Left lung (tissue), 10 donors: Measurements from ENCODE around the gene SNX5. TPM values are rescaled to one million over a fixed set of nuclear protein-coding genes. Genes with fewer than 3 reads are reported as not detected.

Experiments used
- ATAC-seq: fragments of 200-7000 bp; cut with Tn5 transposase; one replicate; pipeline ENCODE4 v1.9.1; 2020; ENCODE audit warnings: moderate library complexity
- DNase-seq, 4 donors: peaks; one replicate each; pipeline ENCODE4 v3.0.0-alpha.2; 2013 to 2020
- H3K27ac ChIP-seq, 2 donors: fragments of 200-600 bp; sonication (generic) in 1 of 2; one replicate each; pipeline versions ENCODE4 v1.5.0 to v1.8.0; 2020 to 2021
- H3K27me3 ChIP-seq, 2 donors: fragments of 200-600 bp; sonication (generic) in 1 of 2; one replicate each; pipeline versions ENCODE4 v1.5.0 to v1.8.0; 2020 to 2021
- H3K36me3 ChIP-seq, 2 donors: fragments of 200-600 bp; sonication (generic) in 1 of 2; one replicate each; pipeline versions ENCODE4 v1.5.0 to v1.8.0; 2020 to 2021
- H3K4me1 ChIP-seq, 2 donors: fragments of 200-600 bp; one replicate each; pipeline ENCODE4 v1.8.0; 2021
- H3K4me3 ChIP-seq, 2 donors: fragments of 200-600 bp; sonication (generic) in 1 of 2; one replicate each; pipeline versions ENCODE4 v1.5.0 to v1.8.0; 2020 to 2021; ENCODE audit warnings: mild to moderate bottlenecking in 1 of 2
- H3K9me3 ChIP-seq, 2 donors: fragments of 200-600 bp; sonication (generic) in 1 of 2; one replicate each; pipeline versions ENCODE4 v1.5.0 to v1.8.0; 2020 to 2021
- CTCF ChIP-seq, 2 donors: fragments of 200-600 bp; sonication (generic) in 1 of 2; IDR thresholded peaks; one replicate each; pipeline versions ENCODE4 v1.5.0 to v1.8.0; 2021; ENCODE audit warnings: antibody characterized with exemption in 2 of 2
- intact Hi-C, 2 donors: fragments of 100-400 bp; cut with DNase I; formaldehyde crosslinking; loops; one replicate each; pipeline versions ENCODE4 v1.11.2 to v1.14.2; 2022
- polyA plus RNA-seq, 6 donors: library from polyadenylated mRNA; unstranded; fragments of 120-200 nt; gene quantifications; one replicate each; pipeline ENCODE4 v1.2.1, GENCODE V29; 2013; ENCODE audit not compliant: insufficient read length in 6 of 6
- total RNA-seq, 2 donors: library from RNA; stranded (reverse); fragmentation: NEBNext Ultra II Directional; extraction: Animal tissue kit (Norgen Biotek cat#: 25700); gene quantifications; one replicate each; pipeline ENCODE4 v1.2.1, GENCODE V29; 2021
- donor health status: DM: no; HTN: yes; CAD: no.
- donor health status: DM: no; HTN: no; CAD: no.

Gene SNX5
- total and polyA plus RNA-seq, 8 donors, result 82.0 to 312 (median 247) TPM

GRCh38 chr20:18003897-18004296 is 35.3 kb upstream of the SNX5 start:
- intact Hi-C loops, result no loop called here
- H3K4me1 ChIP-seq, result peaks cover 4 to 5% of the 10 kb centered on the region in 2 donors
- H3K4me3 ChIP-seq, result no peak overlapping the region
- no peaks in the 10 kb centered on the region for H3K9me3 ChIP-seq
- no peaks in the 10 kb centered on the region for H3K27me3 ChIP-seq
- DNase-seq, result no peak
- no peaks in the 10 kb centered on the region for H3K36me3 ChIP-seq
- TF ChIP-seq CTCF (IDR thresholded peaks at IDR 0.05), result no peak
- H3K27ac ChIP-seq, result no peak overlapping the region
- no peak for ATAC-seq

DNA sequence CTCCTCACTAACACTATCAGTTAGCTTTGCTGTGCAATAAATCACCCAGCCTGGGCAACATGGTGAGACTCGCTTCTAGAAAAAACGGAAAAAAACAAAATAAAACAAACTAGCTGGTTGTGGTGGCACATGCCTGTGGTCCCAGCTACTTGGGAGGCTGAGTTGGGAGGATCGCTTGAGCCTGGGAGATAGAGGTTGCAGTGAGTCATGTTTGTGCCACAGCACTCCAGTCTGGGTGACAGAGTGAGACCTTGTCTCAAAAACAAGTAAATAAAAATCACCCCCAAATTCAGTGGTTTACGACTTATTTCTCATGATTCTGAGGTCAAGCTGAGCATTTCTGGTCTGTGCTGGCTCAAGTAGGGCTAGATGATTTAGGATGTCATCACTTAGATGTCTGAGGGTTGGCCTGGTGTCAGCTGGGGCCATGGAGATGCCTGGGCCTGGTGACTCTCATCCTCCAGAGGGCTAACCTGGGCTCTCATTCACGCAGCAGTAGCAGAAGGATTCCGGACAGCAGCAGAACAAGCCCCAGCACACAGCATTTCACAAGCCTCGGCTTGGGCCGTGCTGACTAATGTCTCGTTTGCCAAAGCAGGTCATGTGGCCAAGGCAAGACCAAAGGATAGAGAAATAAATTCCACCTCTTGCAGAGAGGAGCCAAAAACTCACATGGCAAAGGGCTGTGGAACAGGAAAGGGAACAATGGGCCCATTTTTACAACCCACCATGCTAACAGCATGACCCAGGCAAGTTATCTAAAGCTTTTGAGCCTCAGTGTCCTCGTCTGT is 32.7 kb upstream of the SNX5 start:
- Histone ChIP-seq H3K27me3 (no peaks in the 10 kb centered on the region), H3K9me3 (no peaks in the 10 kb centered on the region), H3K4me3 (no peak overlapping the region), H3K27ac (no peak overlapping the region), H3K4me1 (peaks cover 0 to 7% of the 10 kb centered on the region in 2 donors), H3K36me3 (no peaks in the 10 kb centered on the region)
- no peak for TF ChIP-seq CTCF (IDR thresholded peaks at IDR 0.05)
- intact Hi-C loops, result no loop called here
- peak; percentile 79 for ATAC-seq
- DNase-seq, result peak in 1 of 4 donors; percentile 56

GRCh38 chr20:17999566-17999965 is 31.0 kb upstream of the SNX5 start:
- ATAC-seq, result no peak
- Histone ChIP-seq H3K4me3 (no peak overlapping the region), H3K36me3 (no peaks in the 10 kb centered on the region), H3K9me3 (no peaks in the 10 kb centered on the region), H3K27ac (no peak overlapping the region), H3K4me1 (peaks cover 0 to 9% of the 10 kb centered on the region in 2 donors), H3K27me3 (no peaks in the 10 kb centered on the region)
- intact Hi-C loops, result no loop called here
- DNase-seq, result no peak
- no peak for TF ChIP-seq CTCF (IDR thresholded peaks at IDR 0.05)

DNA sequence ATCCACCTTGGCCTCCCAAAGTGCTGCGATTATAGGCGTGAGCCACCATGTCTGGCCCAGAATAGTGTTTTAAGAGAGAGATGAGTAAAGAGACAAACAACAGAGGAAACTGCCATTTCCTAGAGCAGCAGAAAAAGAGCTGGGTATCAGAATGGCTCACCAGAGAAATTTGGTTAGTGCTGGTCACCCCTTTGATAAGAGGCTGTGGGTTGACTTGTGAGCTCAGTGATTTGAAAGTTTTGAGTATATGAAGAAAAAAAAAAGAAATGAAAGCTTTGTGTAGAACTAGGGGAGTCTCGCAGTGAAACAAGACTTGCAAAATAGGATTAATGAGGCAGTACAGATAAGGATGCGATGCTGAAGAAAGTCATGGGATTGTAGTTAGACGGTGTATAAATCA is 29.9 kb upstream of the SNX5 start:
- H3K9me3 ChIP-seq, result no peaks in the 10 kb centered on the region
- no peak for TF ChIP-seq CTCF (IDR thresholded peaks at IDR 0.05)
- no peaks in the 10 kb centered on the region for H3K27me3 ChIP-seq
- ATAC-seq, result no peak
- DNase-seq, result no peak
- intact Hi-C loops, result no loop called here
- no peak overlapping the region for H3K4me3 ChIP-seq
- H3K27ac ChIP-seq, result no peak overlapping the region
- H3K4me1 ChIP-seq, result peaks cover 0 to 9% of the 10 kb centered on the region in 2 donors
- no peaks in the 10 kb centered on the region for H3K36me3 ChIP-seq

DNA sequence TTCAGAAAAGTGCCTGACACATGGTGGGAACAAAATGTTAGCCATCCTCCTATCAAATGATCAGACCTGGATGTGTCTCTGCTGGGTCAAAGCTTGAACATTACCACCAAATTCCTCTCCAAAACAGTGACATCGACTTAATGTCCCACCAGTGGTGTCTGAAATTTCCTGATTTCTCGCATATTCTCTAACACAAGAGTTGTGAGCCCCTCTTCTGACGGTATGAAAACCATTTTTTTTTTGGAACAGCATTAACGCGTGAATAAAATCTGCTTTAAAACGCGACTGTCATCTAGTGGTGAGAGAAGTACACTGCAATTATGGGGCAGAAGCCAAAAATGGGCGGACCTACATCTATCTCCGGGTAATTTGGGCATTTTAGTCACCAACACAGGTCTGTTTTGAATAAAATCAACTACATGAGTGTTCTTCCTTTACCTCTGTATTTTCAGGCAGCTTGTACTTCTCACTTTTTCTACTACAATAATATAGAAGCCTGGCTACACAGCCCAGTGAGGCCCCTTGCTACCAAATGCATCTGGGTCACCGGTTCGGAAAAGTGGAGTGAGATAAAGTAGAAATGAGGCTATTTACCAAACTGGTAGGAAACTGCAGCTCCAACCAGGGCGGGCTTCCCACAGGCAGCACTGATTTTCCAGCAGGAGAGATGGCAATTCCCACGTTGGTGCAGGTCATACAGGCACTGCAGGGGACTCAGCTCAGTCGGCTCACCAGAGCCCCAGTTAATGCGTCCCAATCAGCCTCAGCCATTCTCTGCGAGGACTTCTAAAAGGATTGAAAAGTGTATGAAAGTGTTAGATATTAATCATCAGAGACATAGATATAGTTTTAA is 27.6 kb upstream of the SNX5 start:
- peak in 2 of 4 donors; percentile 59 to 73 for DNase-seq
- ATAC-seq, result peak; percentile 90
- peak; percentile 89 to 98 for TF ChIP-seq CTCF (IDR thresholded peaks at IDR 0.05)
- Histone ChIP-seq H3K9me3 (no peaks in the 10 kb centered on the region), H3K4me1 (peaks cover 0 to 9% of the 10 kb centered on the region in 2 donors), H3K27ac (no peak overlapping the region), H3K36me3 (peaks cover 0 to 3% of the 10 kb centered on the region in 2 donors), H3K27me3 (no peaks in the 10 kb centered on the region), H3K4me3 (no peak overlapping the region)
- intact Hi-C loops, result no loop called here
